Stimulated activated CD8-positive, alpha-beta memory T cell treated with anti-CD3 and anti-CD28 coated beads, Interleukin-7, amount 100 ng/mL, for 4 hours (primary cell): ENCODE results near the gene RUSC2.
"Not testable (repeated sequence)": the region's sequence is repeated elsewhere in the genome, so short reads cannot be mapped to it uniquely, and the experiment has no call there.

Experiments
- DNase-seq, 2 donors: peaks; one replicate each; pipeline ENCODE4 v3.0.0-alpha.2; 2020; ENCODE audit warnings: low read depth in 2 of 2

The RUSC2 gene

DNA sequence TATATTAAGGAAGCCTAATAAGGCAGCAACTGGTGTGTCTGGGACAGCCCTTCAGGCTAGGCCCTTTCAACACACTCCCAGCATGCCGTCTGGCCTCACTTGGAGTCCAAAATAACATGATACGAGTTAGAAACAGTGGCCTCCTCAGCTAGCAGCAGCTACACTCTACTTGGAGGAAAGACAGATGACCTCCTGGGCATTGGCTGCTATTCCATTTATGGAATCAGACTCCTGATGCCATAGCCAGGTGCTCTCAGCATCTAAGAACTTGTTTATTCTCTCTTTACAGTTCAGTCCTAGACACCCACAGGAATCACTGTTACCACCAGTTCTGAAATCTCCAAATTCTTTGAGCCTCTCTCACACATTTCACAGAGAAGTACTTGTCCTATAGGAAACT is 31.8 kb downstream of the RUSC2 start:
- no peak for DNase-seq

DNA sequence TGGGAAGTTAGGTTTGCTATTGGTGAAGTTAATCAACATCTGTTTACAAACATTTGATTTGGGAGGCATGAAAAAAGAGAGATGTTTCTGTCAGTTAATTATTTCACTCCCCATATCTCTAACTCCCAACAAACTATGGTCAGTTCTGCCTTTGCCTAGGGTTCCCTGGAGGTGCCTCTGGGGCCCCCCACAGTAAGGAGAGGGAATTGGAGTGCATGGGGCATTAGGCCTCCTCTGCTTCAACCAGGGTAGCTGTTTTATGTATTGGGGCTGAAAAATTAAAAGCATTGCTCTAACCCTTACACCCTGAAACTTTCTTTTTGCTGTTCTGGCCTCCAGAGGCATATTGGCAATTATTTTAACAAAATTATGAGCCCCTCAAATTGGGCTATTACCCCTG is 32.3 kb downstream of the RUSC2 start:
- DNase-seq = no peak

DNA sequence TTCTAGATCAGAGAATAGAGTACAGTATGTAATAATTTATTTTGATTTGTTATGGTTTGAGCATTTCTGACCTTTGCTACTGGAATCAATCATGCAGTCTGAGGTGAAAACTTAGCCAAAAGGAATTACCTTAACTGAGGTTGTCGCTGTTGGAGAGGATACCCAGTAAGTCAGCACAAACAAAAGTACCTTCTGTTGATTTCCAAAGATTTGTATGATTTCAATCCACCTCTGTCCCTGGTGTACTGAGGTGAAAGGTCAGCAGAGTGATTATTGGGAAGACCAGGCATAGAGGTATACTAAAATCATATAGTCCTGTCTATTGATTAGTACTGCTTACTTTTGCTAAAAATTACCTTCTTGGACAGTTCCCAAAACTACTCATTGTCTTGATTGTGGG is 32.8 kb downstream of the RUSC2 start:
- no peak for DNase-seq

DNA sequence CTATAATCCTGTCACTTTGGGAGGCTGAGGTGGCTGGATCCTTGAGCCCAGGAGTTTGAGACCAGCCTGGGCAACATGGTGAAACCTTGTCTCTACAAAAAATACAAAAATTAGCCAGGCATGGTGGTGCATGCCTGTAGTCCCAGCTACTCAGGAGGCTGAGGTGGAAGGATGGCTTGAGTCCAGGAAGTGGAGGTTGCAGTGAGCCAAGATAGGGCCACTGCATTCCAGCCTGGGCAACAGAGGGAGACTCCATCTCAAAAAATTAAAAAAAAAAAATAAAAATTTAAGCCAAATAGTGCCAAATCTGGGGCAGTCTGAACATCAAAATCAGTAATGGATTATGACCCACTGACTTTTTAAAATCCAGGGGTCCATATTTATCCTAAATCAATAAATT is 33.6 kb downstream of the RUSC2 start:
- not testable (repeated sequence) for DNase-seq

DNA sequence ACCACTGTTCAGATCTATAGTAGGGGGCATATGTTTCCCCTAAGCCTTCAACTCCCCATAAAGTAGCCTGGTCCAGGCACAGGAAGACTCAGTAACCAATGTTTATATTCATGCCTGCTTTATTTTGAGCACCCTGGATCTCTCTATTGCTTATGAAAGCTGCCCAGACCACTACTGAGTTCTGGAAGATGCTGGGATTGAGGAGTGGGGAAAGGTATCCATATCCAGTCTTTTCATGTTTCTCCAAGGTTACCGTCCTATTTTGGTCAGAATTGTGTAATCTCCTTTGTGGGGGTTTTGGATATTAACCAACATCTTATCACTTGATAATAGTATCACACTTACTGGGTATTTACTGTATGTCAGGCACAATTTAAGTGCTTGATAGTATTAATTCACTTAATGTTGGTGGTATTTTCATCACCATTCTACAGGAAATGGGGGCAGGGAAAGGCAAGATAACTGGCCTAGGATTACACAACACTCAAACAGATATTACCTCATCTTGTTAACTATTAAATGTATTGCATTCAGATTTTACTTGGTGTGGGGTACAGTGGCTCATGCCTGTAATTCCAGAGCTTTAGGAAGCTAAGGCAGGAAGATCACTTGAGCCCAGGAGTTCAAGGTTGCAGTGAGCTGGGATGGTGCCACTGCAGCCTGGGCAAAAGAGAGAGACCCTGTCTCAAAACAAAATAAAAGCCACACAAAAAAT is 36.3 kb downstream of the RUSC2 start:
- DNase-seq = no peak

DNA sequence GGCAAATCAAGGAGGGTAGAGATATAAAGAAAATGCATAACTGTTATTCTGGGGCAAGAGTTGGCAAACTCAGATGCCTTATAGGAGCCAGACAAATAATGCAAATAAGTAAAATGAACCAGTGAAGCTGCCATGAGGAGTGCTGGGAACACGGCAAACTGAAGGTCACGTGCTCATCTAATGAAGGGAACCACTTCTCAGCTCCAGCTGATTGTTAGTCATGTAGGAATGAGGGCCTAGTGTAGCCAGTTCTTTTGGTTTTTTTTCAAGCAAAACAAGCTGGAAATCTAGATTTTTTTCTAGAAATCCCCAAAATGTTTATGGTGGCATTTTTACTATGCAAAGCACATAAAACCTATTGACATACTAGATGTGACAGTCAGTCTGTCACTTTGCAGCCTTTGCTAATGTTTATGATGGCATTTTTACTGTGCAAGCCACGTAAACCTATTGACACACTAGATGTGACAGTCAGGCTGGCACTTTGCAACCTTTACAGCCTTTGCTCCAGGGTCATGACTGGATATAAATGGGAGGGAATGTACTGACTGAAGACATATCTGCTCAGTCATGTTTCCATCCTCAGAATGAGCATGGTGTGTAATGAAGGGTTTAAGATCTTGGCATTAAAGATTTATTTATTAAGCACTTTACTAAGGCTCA is 39.4 kb downstream of the RUSC2 start:
- no peak for DNase-seq

DNA sequence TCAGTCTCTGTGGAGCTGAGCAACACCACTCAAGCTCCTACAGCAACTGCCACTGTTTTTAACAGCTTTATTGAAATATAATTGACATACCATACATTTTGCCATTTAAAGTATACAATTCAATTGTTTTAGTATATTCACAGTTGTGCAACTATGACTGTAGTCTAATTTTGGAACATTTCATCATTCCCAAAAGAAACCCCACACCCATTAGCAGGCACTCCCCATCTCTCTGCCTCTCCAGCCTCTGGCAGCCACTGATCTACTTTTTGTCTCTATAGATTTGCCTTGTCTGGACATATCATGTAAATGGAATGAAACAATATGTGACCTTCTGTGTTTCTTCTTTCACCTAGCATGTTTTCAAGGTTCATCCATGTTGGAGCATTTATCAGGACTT is 43.5 kb downstream of the RUSC2 start:
- no peak for DNase-seq

DNA sequence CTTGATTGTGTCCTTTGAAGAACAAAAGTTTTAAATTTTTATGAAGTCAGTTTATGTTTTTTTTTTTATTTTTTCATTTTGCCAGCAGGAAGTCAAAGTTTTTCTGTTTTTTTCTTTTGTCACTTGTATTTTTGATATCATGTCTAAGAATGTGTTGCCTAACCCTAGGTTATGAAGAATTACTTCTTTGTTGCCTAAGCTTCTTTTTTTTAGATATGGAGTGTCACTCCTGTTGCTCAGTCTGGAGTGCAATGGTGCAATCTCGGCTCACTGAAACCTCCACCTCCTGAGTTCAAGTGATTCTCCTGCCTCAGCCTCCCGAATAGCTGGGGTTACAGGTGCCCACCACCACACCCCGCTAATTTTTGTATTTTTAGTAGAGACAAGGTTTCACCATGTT is 45.0 kb downstream of the RUSC2 start:
- not testable (repeated sequence) for DNase-seq

DNA sequence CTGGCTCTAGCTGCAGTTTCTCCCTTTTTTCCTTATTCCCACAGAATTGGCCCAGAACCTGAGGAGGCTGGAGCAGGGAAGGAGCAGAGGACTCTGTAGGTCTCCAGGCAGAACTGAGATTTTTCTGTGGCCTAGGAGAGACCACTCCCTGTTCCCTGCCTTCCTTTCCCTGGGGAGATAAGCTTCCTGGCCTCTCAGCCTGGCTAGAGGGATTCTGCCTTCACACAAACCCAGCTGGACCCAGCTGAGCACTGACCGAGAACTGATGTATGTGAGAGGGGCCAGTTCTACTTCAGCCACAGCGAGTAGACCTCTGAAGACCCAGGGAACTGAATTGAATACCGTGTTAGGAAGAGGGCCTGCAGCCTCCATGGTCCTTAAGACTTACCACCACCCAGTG is 48.0 kb downstream of the RUSC2 start:
- no peak for DNase-seq

DNA sequence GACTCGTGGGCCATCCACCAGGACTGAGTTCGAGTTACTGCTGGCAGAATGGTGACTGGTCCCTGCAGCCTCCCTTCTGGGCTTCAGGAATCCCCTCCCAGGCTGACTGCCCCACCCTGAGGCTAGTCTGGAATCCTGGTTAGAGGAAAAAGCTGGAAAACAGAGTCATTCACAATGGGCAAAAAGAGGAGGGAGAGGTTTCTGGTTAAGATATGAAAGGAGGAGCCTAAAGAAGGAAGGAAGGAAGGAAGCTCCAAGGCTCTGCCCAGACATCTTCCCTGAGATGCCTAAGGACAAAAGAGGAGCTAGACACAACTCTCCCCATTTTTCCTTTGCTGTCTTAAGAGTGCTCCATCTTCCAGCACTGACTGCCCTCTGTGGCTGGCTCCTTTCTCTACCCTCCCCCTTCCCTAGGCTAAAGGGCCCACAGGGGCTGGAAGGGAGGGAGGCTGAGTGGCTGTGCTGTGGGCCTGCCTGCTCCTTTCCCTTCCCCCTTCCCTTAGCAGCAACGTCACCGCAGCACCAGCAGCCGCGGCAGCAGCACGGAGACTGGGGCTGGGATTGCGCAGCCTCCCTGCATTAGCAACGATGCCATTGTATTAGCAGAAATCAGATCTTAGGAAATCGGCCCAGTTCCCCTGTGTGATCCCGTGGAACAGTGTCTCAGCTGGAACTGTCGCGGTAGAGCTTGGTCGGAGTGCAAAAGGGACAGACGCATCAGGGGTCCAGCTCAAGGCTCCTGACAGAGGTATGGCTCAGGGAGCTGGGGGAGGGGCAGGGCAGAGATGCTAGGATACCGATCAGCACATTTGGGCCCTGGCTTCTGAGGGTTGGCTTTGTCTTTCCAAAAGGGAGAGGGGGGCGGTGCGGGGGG is 48.7 kb downstream of the RUSC2 start:
- no peak for DNase-seq
